ENCODE results near the gene PRDM15.

PRDM15 gene

GRCh38 chr21:41828884-41829360 is 50.2 kb downstream of the PRDM15 start:
- DNase-seq (ENCODE audit: extremely low read depth in 1 of 2, low read depth in 1 of 2), result no peak

- no peak for DNase-seq (ENCODE audit: extremely low read depth in 1 of 2, low read depth in 1 of 2)
These were observed 50.9 kb downstream of the PRDM15 start for GRCh38 chr21:41827951-41828883.

- no peak for DNase-seq (ENCODE audit: extremely low read depth in 1 of 2, low read depth in 1 of 2)
These were observed 53.3 kb downstream of the PRDM15 start for GRCh38 chr21:41825881-41826280.

GRCh38 chr21:41825216-41825615 is 53.9 kb downstream of the PRDM15 start:
- DNase-seq (ENCODE audit: extremely low read depth in 1 of 2, low read depth in 1 of 2), result no peak

- no peak for DNase-seq (ENCODE audit: extremely low read depth in 1 of 2, low read depth in 1 of 2)
These were observed 54.5 kb downstream of the PRDM15 start for GRCh38 chr21:41824466-41825207.

GRCh38 chr21:41823906-41824305 is 55.2 kb downstream of the PRDM15 start:
- DNase-seq (ENCODE audit: extremely low read depth in 1 of 2, low read depth in 1 of 2), result no peak

GRCh38 chr21:41823166-41823565 is 56.0 kb downstream of the PRDM15 start:
- DNase-seq (ENCODE audit: extremely low read depth in 1 of 2, low read depth in 1 of 2), result no peak

GRCh38 chr21:41821756-41822431 is 57.2 kb downstream of the PRDM15 start:
- no peak for DNase-seq (ENCODE audit: extremely low read depth in 1 of 2, low read depth in 1 of 2)

GRCh38 chr21:41821081-41821755 is 57.9 kb downstream of the PRDM15 start:
- no peak for DNase-seq (ENCODE audit: extremely low read depth in 1 of 2, low read depth in 1 of 2)

GRCh38 chr21:41820384-41821080 is 58.6 kb downstream of the PRDM15 start:
- DNase-seq (ENCODE audit: extremely low read depth in 1 of 2, low read depth in 1 of 2), result no peak

GRCh38 chr21:41819856-41820281 is 59.3 kb downstream of the PRDM15 start:
- no peak for DNase-seq (ENCODE audit: extremely low read depth in 1 of 2, low read depth in 1 of 2)

- DNase-seq (ENCODE audit: extremely low read depth in 1 of 2, low read depth in 1 of 2), result no peak
These were observed 59.8 kb downstream of the PRDM15 start for GRCh38 chr21:41819236-41819855.

GRCh38 chr21:41817877-41818855 is 61.0 kb downstream of the PRDM15 start:
- DNase-seq (ENCODE audit: extremely low read depth in 1 of 2, low read depth in 1 of 2), result no peak

- no peak for DNase-seq (ENCODE audit: extremely low read depth in 1 of 2, low read depth in 1 of 2)
These were observed 61.9 kb downstream of the PRDM15 start for GRCh38 chr21:41817228-41817627.

- peak; percentile 19 to 40 for DNase-seq (ENCODE audit: extremely low read depth in 1 of 2, low read depth in 1 of 2)
These were observed 62.5 kb downstream of the PRDM15 start for GRCh38 chr21:41816583-41817165.

- DNase-seq (ENCODE audit: extremely low read depth in 1 of 2, low read depth in 1 of 2), result no peak
These were observed 63.2 kb downstream of the PRDM15 start for GRCh38 chr21:41815652-41816582.

GRCh38 chr21:41813226-41813625 is 65.9 kb downstream of the PRDM15 start:
- DNase-seq (ENCODE audit: extremely low read depth in 1 of 2, low read depth in 1 of 2), result no peak
